Measurements from ENCODE around the gene PAGE2B. TPM values are rescaled to one million over a fixed set of nuclear protein-coding genes. Genes with fewer than 3 reads are reported as not detected.

The PAGE2B gene
- total RNA-seq: not detected

GRCh38 chrX:55074851-55075467, at the start of gene PAGE2B:
Gene PAGE2B, plus strand, starts transcription at chrX:55075030. Its CDS starts 1,012 bp downstream, at chrX:55076042.

GRCh38 chrX:55030271-55031205, 44.3 kb upstream of the PAGE2B start, which contains the start of gene ALAS2:
Gene ALAS2, minus strand, starts transcription at chrX:55030977. Its CDS starts 4,977 bp downstream, at chrX:55026000.

GRCh38 chrX:55088795-55089489, 14.1 kb downstream of the PAGE2B start, which contains the start of gene PAGE2:
Gene PAGE2, plus strand, starts transcription at chrX:55089018. Its CDS starts 1,003 bp downstream, at chrX:55090021.

Other genes with a start within 250 kb of the PAGE2B start
- 1 to 10 TPM in 1 of 2 experiments, under 1 TPM in 1; 0.91 to 1.3 TPM for gene TRO, start 154.2 kb upstream of the PAGE2B start, total RNA-seq
- gene PFKFB1, start 80.8 kb upstream of the PAGE2B start, total RNA-seq: under 1 TPM; 0.45 to 0.65 TPM
- gene APEX2, start 74.7 kb upstream of the PAGE2B start, total RNA-seq: 10 to 100 TPM; 20.1 to 20.6 TPM
- not detected for gene ALAS2, start 44.1 kb upstream of the PAGE2B start, total RNA-seq
- not detected for gene PAGE2, start 14.0 kb downstream of the PAGE2B start, total RNA-seq
- gene PAGE5, start 145.3 kb downstream of the PAGE2B start, total RNA-seq: not detected
- gene PAGE3, start 189.9 kb downstream of the PAGE2B start, total RNA-seq: not detected

Measured in activated naive CD4-positive, alpha-beta T cell treated with anti-CD3 and anti-CD28 coated beads, Interleukin-2, amount 10 ng/mL, durations not matched to agents 5 hours and 36 hours (primary cell).